ENCODE data around the gene HLA-DRB1. TPM values are rescaled to one million over a fixed set of nuclear protein-coding genes. Genes with fewer than 3 reads are reported as not detected.

HLA-DRB1 gene
- total RNA-seq, 1 donor from 2014 or later: 26.4 TPM

DNA sequence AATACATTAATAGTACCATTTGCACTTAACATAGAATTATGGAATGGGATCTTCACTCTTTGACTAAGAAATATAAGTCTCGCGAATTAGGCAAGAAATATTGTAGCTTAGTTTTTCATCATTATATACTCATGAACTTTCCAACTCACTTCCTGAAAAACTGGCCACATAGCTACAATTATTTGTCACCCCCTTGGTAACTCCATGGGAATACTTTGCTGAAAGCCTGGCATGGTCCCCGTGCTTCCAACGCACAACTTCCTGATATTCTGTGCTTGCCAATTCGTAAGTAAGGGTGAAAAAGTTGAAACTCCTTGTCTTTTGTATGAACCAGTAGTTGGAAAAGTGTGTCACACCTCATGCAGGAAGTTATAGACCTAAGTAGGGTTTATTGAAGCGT lies 23.8 kb upstream of the HLA-DRB1 start:
- no peaks in the 10 kb centered on the region for H3K36me3 ChIP-seq
- H3K4me3 ChIP-seq: no peak overlapping the region
- intact Hi-C loops (cut with micrococcal nuclease): no loop called here
- peaks cover 4% of the 10 kb centered on the region for H3K27me3 ChIP-seq (ENCODE audit: low read depth)
- no peak overlapping the region for H3K27ac ChIP-seq (replicated peaks)
- H3K9me3 ChIP-seq (replicated peaks): peaks cover 10% of the 10 kb centered on the region
- TF ChIP-seq, protein P1, sequence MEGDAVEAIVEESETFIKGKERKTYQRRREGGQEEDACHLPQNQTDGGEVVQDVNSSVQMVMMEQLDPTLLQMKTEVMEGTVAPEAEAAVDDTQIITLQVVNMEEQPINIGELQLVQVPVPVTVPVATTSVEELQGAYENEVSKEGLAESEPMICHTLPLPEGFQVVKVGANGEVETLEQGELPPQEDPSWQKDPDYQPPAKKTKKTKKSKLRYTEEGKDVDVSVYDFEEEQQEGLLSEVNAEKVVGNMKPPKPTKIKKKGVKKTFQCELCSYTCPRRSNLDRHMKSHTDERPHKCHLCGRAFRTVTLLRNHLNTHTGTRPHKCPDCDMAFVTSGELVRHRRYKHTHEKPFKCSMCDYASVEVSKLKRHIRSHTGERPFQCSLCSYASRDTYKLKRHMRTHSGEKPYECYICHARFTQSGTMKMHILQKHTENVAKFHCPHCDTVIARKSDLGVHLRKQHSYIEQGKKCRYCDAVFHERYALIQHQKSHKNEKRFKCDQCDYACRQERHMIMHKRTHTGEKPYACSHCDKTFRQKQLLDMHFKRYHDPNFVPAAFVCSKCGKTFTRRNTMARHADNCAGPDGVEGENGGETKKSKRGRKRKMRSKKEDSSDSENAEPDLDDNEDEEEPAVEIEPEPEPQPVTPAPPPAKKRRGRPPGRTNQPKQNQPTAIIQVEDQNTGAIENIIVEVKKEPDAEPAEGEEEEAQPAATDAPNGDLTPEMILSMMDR (IDR thresholded peaks at IDR 0.05; ENCODE audit: borderline replicate concordance): no peak
- no peaks in the 10 kb centered on the region for H3K4me1 ChIP-seq
- no peak for DNase-seq

DNA sequence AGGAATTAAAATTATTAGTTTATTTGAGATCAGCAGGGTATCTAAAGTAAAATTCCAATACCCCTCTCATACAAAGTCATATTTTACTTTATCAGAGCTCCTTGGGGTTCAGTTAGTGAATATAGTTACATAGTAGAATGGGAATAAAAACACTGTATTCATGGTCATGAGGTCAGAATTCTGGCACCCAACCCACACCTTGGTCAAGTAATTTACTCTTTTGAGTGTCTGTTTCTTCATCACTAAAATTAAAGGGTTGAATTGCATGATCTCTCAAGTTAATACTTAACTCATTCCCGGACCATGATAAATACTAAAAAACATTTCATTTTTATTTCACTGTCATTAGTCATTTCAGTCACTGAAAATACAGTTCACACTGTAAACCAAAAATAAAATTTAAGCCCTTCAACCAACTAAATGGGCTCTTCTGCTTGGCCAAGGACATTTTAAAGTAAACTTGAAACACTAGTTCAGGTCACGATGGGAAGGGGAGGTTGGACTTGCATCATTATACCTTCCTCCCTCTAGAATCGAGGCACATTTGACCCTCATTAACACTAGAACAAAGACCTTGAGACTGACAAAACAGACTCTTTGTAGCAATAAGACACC lies 21.1 kb upstream of the HLA-DRB1 start:
- TF ChIP-seq, protein P1 (IDR thresholded peaks at IDR 0.05; ENCODE audit: borderline replicate concordance): no peak
- peaks cover 4% of the 10 kb centered on the region for H3K27me3 ChIP-seq (ENCODE audit: low read depth)
- no peak overlapping the region for H3K27ac ChIP-seq (replicated peaks)
- no peak for DNase-seq
- intact Hi-C loops (cut with micrococcal nuclease): no loop called here
- H3K36me3 ChIP-seq: no peaks in the 10 kb centered on the region
- no peaks in the 10 kb centered on the region for H3K9me3 ChIP-seq (replicated peaks)
- H3K4me1 ChIP-seq: no peaks in the 10 kb centered on the region
- no peak overlapping the region for H3K4me3 ChIP-seq

DNA sequence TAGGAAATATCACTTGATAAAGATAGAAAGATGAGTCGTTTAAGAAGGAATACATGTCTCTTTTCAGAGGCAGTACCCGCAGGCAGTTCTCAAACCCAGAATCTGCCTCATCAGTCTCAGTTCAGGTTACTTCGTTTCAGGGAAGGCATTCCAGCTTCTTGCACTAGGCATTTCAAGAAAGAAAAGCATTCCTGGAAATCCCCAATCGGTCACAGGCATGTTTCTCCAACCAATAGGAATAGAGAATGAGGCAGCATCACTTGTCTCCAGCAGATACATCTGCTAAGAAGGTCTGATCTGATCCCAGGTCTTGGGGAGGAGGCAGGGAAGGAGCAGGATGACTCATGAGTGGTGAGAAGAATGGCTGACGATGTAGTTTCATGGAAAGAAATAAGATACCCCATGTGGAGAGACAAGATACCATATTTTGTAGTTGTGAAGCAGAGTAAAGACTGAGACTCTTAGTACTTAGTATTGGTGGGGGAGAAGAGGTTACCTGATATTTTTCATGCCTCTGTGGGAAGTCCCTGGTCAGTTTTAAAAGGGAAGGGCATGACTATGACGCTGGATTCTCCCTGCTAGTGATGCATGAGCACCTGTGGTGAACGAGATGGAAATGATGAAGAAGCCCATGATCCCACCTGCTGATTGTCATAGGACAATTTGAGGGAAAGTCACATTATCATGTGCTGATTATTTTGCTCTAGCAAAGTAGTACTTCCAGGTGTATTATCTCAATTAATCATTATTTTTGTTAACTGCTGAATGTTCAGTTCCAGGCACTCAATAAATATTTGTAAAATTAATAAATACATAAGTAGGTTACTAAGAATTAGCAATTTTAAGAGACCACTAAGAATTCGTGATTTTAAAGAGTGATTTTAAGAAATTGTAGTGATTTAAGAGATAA lies 20.3 kb upstream of the HLA-DRB1 start:
- intact Hi-C loops (cut with micrococcal nuclease): no loop called here
- no peak for DNase-seq
- H3K27me3 ChIP-seq (ENCODE audit: low read depth): peaks cover 4% of the 10 kb centered on the region
- no peaks in the 10 kb centered on the region for H3K4me1 ChIP-seq
- H3K4me3 ChIP-seq: no peak overlapping the region
- H3K27ac ChIP-seq (replicated peaks): peak overlapping the region; percentile 71
- no peaks in the 10 kb centered on the region for H3K36me3 ChIP-seq
- no peaks in the 10 kb centered on the region for H3K9me3 ChIP-seq (replicated peaks)
- TF ChIP-seq, protein P1 (IDR thresholded peaks at IDR 0.05; ENCODE audit: borderline replicate concordance): no peak

DNA sequence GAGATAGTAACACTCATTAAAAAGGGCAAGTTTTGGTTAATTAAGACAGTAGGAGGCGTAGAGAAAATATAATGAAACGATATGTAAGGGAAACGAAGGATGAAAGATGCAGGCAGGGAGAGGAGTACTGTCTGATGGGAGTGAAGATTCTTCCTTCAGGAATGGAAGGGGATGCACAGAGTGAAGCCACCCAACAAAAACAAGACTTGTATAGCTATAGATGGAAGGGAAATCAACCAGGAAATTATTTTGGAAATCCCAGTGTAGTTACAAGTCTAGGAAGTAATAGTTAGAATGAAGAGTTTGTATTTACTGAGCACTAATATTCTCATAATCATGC lies 19.7 kb upstream of the HLA-DRB1 start:
- DNase-seq: no peak
- intact Hi-C loops (cut with micrococcal nuclease): no loop called here
- Histone ChIP-seq H3K36me3 (no peaks in the 10 kb centered on the region), H3K9me3 (replicated peaks) (no peaks in the 10 kb centered on the region), H3K27ac (replicated peaks) (peak overlapping the region; percentile 71), H3K4me3 (no peak overlapping the region), H3K27me3 (ENCODE audit: low read depth) (peaks cover 2% of the 10 kb centered on the region), H3K4me1 (no peaks in the 10 kb centered on the region)
- TF ChIP-seq, protein P1 (IDR thresholded peaks at IDR 0.05; ENCODE audit: borderline replicate concordance): no peak

DNA sequence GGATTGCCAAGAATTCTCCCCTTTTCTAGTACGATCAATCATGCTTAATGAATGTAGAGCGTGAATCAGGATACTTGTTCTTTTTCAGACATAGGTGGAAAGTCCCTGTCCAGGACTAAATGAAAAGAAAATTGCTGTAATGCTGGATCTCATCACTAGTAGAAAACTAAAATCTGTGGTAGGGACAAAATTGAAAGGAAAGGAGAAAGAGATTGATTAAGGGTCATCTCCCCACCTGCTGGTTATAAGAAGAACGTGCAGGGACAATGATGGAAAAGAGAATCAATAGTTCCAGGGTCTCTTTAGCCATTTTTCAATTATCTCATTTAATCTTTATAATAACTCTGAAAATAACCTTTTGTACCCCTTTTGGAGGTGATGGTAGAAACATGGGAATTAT lies 18.7 kb upstream of the HLA-DRB1 start:
- intact Hi-C loops (cut with micrococcal nuclease): no loop called here
- no peak for DNase-seq
- TF ChIP-seq, protein P1 (IDR thresholded peaks at IDR 0.05; ENCODE audit: borderline replicate concordance): no peak
- no peak overlapping the region for H3K4me3 ChIP-seq
- H3K9me3 ChIP-seq (replicated peaks): no peaks in the 10 kb centered on the region
- no peak overlapping the region for H3K27ac ChIP-seq (replicated peaks)
- no peaks in the 10 kb centered on the region for H3K27me3 ChIP-seq (ENCODE audit: low read depth)
- no peaks in the 10 kb centered on the region for H3K36me3 ChIP-seq
- H3K4me1 ChIP-seq: no peaks in the 10 kb centered on the region
